ENCODE measurements around the gene NFIX.

NFIX gene

DNA sequence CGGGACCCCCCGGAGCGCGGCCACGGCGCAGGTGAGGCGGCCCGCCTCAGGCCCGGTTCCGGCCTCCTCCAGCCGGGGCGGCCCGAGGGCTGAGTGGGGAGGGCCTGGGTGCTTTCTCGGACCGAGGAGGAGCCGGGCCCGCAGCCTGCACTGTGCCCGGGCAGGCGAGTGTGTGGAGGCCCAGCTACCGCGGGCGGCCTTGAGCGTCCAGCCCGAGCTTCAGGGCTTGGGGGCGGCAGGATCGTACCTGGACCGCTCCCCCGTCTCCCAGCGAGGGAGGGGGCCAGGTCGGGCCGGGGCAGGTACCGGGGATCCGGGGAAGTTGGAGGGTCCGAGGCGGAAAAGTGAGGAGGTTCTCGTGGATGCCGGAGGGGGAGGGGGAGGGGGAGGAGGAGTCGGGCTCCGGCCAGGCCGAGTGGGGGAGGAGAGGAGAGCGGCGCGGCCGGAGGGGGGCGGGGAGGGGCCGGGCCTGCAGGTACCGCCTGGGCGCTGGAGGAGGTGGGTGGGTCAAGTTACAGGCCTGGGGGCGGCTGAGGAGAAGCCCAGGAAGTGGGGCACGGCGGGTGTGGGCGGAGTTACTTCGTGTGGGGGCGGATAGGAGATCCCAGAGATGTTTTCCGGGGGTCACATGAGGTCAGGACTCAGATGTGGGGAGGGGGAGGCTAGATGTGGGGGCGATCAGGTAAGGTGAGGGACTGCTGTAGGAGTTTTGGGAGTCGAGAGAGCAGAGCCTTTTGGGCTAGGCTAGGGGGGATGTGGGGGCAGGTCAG, 123.3 kb downstream of the NFIX start:
- H3K27ac ChIP-seq, result peak overlapping the region; percentile 84
- TF ChIP-seq, protein P1, sequence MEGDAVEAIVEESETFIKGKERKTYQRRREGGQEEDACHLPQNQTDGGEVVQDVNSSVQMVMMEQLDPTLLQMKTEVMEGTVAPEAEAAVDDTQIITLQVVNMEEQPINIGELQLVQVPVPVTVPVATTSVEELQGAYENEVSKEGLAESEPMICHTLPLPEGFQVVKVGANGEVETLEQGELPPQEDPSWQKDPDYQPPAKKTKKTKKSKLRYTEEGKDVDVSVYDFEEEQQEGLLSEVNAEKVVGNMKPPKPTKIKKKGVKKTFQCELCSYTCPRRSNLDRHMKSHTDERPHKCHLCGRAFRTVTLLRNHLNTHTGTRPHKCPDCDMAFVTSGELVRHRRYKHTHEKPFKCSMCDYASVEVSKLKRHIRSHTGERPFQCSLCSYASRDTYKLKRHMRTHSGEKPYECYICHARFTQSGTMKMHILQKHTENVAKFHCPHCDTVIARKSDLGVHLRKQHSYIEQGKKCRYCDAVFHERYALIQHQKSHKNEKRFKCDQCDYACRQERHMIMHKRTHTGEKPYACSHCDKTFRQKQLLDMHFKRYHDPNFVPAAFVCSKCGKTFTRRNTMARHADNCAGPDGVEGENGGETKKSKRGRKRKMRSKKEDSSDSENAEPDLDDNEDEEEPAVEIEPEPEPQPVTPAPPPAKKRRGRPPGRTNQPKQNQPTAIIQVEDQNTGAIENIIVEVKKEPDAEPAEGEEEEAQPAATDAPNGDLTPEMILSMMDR (conservative IDR thresholded peaks at IDR 0.05), result no peak

DNA sequence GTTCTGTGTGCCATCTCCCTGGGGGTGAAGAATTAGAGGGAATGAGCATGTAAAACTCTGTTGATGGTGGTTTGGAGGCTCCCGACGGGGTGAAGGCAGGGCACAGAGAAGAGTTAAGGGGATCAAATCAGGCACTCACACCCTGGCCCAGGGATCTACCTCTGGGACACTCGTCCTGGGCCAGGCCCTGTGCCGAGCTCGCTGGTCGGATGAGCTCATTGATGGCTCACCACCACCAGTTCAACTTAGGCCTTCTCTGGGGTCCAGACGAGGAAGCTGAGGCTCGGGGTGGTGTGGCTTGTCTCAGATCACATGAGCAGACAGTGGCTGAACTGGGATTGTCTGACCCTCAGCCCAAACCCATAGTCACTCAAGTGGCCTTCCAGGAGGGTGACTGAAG, 124.4 kb downstream of the NFIX start:
- H3K27ac ChIP-seq, result peak overlapping the region; percentile 84; the same call in 1 of the 2 replicates
- TF ChIP-seq, protein P1 (conservative IDR thresholded peaks at IDR 0.05), result no peak

DNA sequence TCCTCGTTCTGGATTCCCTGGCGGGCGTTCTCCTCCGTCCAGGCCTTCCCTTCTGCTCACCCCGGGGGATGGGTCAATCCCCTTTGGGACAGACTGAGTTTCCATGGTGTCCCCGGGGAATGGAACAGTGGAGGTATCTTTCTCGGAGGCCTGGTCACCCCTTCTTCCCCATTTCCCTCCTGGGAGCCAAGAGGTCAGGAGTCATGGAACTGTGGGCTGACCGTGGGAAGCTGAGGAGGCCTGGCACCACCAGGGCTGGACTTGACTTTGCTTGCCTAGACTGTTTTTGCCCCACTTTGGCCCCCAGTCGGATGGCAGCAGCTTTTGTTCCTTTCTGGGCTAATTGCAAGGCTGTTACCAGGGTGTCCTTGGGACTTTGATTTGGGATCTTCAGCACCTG, 124.8 kb downstream of the NFIX start:
- no peak overlapping the region; the same call in 1 of the 2 replicates for H3K27ac ChIP-seq
- TF ChIP-seq, protein P1 (conservative IDR thresholded peaks at IDR 0.05), result no peak

GRCh38 chr19:13120817-13121216, 125.5 kb downstream of the NFIX start:
- no peak overlapping the region for H3K27ac ChIP-seq
- TF ChIP-seq, protein P1 (conservative IDR thresholded peaks at IDR 0.05), result no peak

DNA sequence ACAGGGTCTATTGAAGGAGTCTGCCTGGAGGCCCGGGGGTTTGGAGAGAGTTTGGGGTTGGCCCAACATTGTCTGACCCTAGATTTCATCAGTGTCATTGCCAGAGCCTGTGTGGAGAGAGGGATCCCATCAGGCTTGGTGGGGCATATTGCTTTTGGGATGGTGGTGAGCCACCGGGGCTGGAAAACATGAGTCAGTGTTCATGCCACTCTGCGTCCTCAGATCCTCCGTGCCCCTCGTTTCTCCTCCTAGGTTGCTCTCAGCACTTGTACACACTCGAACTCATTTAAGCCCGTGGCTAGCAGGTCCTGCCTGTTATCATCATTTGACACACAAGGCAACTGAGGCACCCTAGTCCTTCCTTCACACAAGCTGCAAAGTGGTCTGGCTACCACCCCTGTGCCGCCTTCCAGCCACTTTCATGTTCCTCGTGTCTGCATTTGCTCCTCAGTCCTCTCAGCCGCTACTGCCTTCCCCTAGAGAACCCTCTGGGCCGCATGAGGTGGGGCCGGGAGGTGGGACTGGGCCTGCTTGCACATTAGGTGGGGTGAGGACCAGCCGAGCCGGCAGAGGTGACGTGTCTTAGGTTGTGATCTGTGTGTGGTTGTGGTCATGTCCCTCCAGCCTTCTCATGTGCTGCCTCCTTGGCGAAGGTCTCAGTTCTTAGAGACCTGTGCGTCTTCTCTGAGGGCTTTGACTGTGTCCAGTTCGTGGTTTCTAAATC, 126.4 kb downstream of the NFIX start:
- H3K27ac ChIP-seq, result no peak overlapping the region
- TF ChIP-seq, protein P1 (conservative IDR thresholded peaks at IDR 0.05), result no peak

GRCh38 chr19:13122275-13122878, 127.1 kb downstream of the NFIX start:
- no peak overlapping the region for H3K27ac ChIP-seq
- TF ChIP-seq, protein P1 (conservative IDR thresholded peaks at IDR 0.05), result no peak
